PC-9 (cell line): Measurements from ENCODE around the gene TRAF4. TPM values are rescaled to one million over a fixed set of nuclear protein-coding genes. Genes with fewer than 3 reads are reported as not detected.
"Not testable (repeated sequence)": the region's sequence is repeated elsewhere in the genome, so short reads cannot be mapped to it uniquely, and the experiment has no call there.

Source experiments
- BruUV-seq: library from RNA; stranded (reverse); fragments of 400-500 nt; replicated peaks from 2 replicates; lab custom pipeline; 2021; lab: Mats Ljungman, UMichigan
- CTCF ChIA-PET: fragments of 300-600 bp; sonication (Branson Sonifier 250); formaldehyde crosslinking; loops from one replicate; lab custom pipeline; 2022; ENCODE audit warnings: antibody characterized with exemption; lab: Charles Lee
- POLR2A ChIA-PET: fragments of 300-600 bp; sonication (Branson Sonifier 250); formaldehyde crosslinking; loops from one replicate; lab custom pipeline; 2022; ENCODE audit warnings: antibody characterized with exemption; ENCODE audit not compliant: unreplicated experiment; lab: Charles Lee
- DNase-seq, 2 experiments: peaks; one replicate each; pipeline versions ENCODE4 v3.0.0 to v3.0.0-alpha.2; 2015 to 2022; ENCODE audit warnings: mixed read lengths in 1 of 2
- H2AFZ ChIP-seq: fragments of 200-600 bp; sonication (generic); 2 replicates; pipeline ENCODE4 v1.8.1; 2017; ENCODE audit warnings: antibody characterized with exemption
- H3F3A ChIP-seq: fragments of 200-600 bp; sonication (generic); 2 replicates; pipeline ENCODE4 v1.8.1; 2017; ENCODE audit warnings: antibody characterized with exemption, mild to moderate bottlenecking, low read depth; ENCODE audit not compliant: insufficient read depth
- H3K27ac ChIP-seq: fragments of 200-600 bp; sonication (generic); 2 replicates; pipeline ENCODE4 v1.6.1; 2016; ENCODE audit warnings: mixed run types
- H3K27me3 ChIP-seq: fragments of 200-600 bp; sonication (generic); 2 replicates; pipeline ENCODE4 v1.6.1; 2016; ENCODE audit warnings: low read depth, mixed run types; ENCODE audit not compliant: insufficient read depth
- H3K36me3 ChIP-seq: fragments of 200-600 bp; sonication (generic); 2 replicates; pipeline ENCODE4 v1.6.1; 2016; ENCODE audit warnings: low read depth, mixed run types
- H3K4me1 ChIP-seq: fragments of 200-600 bp; sonication (generic); replicated peaks from 2 replicates; pipeline ENCODE4 v1.6.1; 2016; ENCODE audit warnings: mixed run types; ENCODE audit not compliant: insufficient read depth
- H3K4me2 ChIP-seq: fragments of 200-600 bp; sonication (generic); 2 replicates; pipeline ENCODE4 v1.6.1; 2017; ENCODE audit warnings: mixed run types
- H3K4me3 ChIP-seq: fragments of 200-600 bp; sonication (generic); 2 replicates; pipeline ENCODE4 v1.6.1; 2016; ENCODE audit warnings: mixed run types
- H3K79me2 ChIP-seq: fragments of 200-600 bp; sonication (generic); 2 replicates; pipeline ENCODE4 v1.6.1; 2017; ENCODE audit warnings: low read depth, mixed run types
- H3K9me2 ChIP-seq: fragments of 200-600 bp; sonication (generic); 2 replicates; pipeline ENCODE4 v1.8.1; 2017; ENCODE audit warnings: mild to moderate bottlenecking; ENCODE audit not compliant: insufficient read depth
- H3K9me3 ChIP-seq: fragments of 200-600 bp; sonication (generic); 2 replicates; pipeline ENCODE4 v1.8.1; 2016; ENCODE audit warnings: low read depth; ENCODE audit not compliant: insufficient read depth
- H4K20me1 ChIP-seq: fragments of 200-600 bp; sonication (generic); 2 replicates; pipeline ENCODE4 v1.8.1; 2017; ENCODE audit not compliant: insufficient read depth
- EZH2 ChIP-seq: fragments of 200-600 bp; sonication (generic); IDR thresholded peaks from 2 replicates; pipeline ENCODE4 v1.8.0; 2017; ENCODE audit warnings: antibody characterized with exemption, low read depth
- intact Hi-C: fragments of 100-400 bp; cut with micrococcal nuclease; formaldehyde crosslinking; loops from one replicate; pipeline ENCODE4 v1.10.0; 2022; ENCODE audit not compliant: unreplicated experiment
- total RNA-seq: library from RNA; stranded (reverse); gene quantifications from 2 replicates; pipeline ENCODE4 v1.2.3, GENCODE V29; 2021
- TF ChIP-seq, protein P1 (sequence below): fragments of 200-600 bp; sonication (generic); conservative IDR thresholded peaks from 2 replicates; pipeline ENCODE4 v1.6.1; 2017; ENCODE audit warnings: mixed run types, antibody characterized with exemption, mild to moderate bottlenecking, moderate library complexity

Gene TRAF4
- total RNA-seq, 1 experiment from 2014 or later: 159 TPM

DNA sequence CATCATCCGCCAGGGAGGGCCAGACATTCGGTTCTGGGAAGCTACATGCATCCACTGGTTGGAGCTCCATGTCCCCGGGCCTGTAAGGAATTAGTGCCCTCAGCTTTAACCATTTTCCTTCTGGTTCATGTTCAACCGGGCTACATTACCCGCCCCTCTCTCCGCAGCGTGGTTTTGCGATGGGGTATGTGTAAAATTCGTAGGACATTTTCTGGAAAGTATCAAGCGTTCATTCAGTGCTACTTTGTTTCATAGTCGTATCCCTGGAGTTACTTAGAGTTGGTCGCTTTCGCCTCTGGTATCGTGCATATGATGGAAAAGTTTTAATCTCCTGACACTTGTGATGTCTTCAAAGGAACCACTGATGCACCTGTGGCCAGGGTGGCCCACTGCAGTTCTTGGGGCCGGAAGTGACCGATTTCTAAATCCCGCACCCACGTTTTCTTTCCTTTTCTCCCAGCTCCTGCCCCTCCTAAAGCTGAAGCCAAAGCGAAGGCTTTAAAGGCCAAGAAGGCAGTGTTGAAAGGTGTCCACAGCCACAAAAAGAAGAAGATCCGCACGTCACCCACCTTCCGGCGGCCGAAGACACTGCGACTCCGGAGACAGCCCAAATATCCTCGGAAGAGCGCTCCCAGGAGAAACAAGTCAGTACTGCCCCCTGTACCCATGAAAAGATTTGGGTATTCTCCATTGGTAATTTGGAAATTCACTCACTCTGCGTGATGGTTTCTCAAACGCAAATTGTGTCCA lies 23.4 kb upstream of the TRAF4 start:
- CTCF ChIA-PET: interaction anchor here (1.0 kb wide), 1 partner anchor 232 kb away, joined by 4 read pairs; no protein-coding TSS in a partner anchor
- peaks cover 36% of the 10 kb centered on the region for H3K36me3 ChIP-seq
- peak overlapping the region; percentile 87 for H3K4me3 ChIP-seq
- H3K27me3 ChIP-seq: no peaks in the 10 kb centered on the region
- BruUV-seq: TSS peak; percentile 62
- H3K4me2 ChIP-seq: peak overlapping the region; percentile 97
- H3K27ac ChIP-seq: peak overlapping the region; percentile 82
- peaks cover 80% of the 10 kb centered on the region for H3K79me2 ChIP-seq
- intact Hi-C loops: loop anchor here (10.0 kb wide), 1 partner anchor 394 kb away; no protein-coding TSS in a partner anchor
- H3F3A ChIP-seq: peaks cover 68% of the 10 kb centered on the region
- H3K9me2 ChIP-seq: no peaks in the 10 kb centered on the region
- POLR2A ChIA-PET: interaction anchor here (0.5 to 1.0 kb wide), 8 partner anchors 29 to 559 kb away, joined by 3 to 15 read pairs (median 4); partner anchors contain the start of gene PHF12
- DNase-seq: no peak
- H3K4me1 ChIP-seq: peaks cover 58% of the 10 kb centered on the region
- TF ChIP-seq, protein P1, sequence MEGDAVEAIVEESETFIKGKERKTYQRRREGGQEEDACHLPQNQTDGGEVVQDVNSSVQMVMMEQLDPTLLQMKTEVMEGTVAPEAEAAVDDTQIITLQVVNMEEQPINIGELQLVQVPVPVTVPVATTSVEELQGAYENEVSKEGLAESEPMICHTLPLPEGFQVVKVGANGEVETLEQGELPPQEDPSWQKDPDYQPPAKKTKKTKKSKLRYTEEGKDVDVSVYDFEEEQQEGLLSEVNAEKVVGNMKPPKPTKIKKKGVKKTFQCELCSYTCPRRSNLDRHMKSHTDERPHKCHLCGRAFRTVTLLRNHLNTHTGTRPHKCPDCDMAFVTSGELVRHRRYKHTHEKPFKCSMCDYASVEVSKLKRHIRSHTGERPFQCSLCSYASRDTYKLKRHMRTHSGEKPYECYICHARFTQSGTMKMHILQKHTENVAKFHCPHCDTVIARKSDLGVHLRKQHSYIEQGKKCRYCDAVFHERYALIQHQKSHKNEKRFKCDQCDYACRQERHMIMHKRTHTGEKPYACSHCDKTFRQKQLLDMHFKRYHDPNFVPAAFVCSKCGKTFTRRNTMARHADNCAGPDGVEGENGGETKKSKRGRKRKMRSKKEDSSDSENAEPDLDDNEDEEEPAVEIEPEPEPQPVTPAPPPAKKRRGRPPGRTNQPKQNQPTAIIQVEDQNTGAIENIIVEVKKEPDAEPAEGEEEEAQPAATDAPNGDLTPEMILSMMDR: no peak
- TF ChIP-seq EZH2: no peak
- H3K9me3 ChIP-seq: no peaks in the 10 kb centered on the region
- H4K20me1 ChIP-seq: peaks cover 44% of the 10 kb centered on the region
- no peak overlapping the region for H2AFZ ChIP-seq

DNA sequence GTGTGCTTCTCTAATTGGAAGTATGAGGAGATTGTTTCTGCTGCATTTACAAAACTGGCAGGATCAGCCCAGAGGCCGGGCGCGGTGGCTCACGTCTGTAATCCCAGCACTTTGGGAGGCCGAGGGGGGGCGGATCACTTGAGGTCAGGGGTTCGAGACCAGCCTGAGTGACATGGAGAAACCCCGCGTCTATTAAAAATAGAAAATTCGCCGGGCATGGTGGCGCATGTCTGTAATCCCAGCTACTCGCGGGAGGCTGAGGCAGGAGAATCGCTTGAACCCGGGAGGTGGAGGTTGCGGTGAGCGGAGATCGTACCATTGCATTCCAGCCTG lies 22.8 kb upstream of the TRAF4 start:
- H3K9me3 ChIP-seq, BruUV-seq, DNase-seq, H2AFZ ChIP-seq, H3K9me2 ChIP-seq, CTCF ChIA-PET, POLR2A ChIA-PET, H3K27me3 ChIP-seq: not testable (repeated sequence)
- peaks cover 52% of the 10 kb centered on the region for H3K4me1 ChIP-seq
- intact Hi-C loops: loop anchor here (10.0 kb wide), 1 partner anchor 394 kb away; no protein-coding TSS in a partner anchor
- peaks cover 44% of the 10 kb centered on the region for H4K20me1 ChIP-seq
- H3K36me3 ChIP-seq: peaks cover 36% of the 10 kb centered on the region
- H3F3A ChIP-seq: peaks cover 71% of the 10 kb centered on the region
- H3K27ac ChIP-seq: peak overlapping the region; percentile 82
- H3K79me2 ChIP-seq: peaks cover 78% of the 10 kb centered on the region
- peak overlapping the region; percentile 87 for H3K4me3 ChIP-seq
- peak overlapping the region; percentile 97 for H3K4me2 ChIP-seq

DNA sequence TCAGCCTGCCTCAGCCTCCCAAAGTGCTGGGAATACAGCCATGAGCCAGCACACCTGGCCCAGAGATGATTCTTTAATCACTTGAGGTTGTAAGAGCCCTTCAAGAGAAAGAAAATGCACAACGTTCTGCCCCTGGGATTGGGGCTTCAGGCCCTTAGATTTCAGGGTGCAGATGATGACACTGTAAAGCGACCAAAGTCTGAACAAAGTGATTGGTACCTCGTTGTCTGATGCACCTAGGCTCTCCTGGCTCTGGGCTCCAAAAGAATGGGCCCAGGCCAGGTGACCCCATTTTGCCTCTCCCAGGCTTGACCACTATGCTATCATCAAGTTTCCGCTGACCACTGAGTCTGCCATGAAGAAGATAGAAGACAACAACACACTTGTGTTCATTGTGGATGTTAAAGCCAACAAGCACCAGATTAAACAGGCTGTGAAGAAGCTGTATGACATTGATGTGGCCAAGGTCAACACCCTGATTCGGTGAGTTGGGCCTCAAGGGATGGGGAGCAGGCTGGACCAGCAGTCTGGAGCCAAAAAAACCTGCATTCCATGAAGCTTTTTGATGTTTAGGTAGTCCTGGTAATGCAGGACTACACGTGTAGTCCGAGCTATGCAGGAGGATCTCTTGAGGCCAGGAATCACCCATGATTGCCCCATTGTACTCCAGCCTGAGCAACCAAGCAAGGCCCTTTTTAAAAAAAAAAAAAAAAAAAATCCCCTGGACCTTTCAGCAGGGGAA lies 21.2 kb upstream of the TRAF4 start:
- H3K4me3 ChIP-seq: peak overlapping the region; percentile 87; the same call in 1 of the 2 replicates
- CTCF ChIA-PET: interaction anchor here (0.6 kb wide), 1 partner anchor 146 kb away, joined by 7 read pairs; the partner anchor contains the start of gene ALDOC
- H3F3A ChIP-seq: peaks cover 79% of the 10 kb centered on the region
- H3K36me3 ChIP-seq: peaks cover 36% of the 10 kb centered on the region
- H3K9me2 ChIP-seq: no peaks in the 10 kb centered on the region
- H3K4me1 ChIP-seq: peaks cover 49% of the 10 kb centered on the region
- TF ChIP-seq, protein P1: no peak
- TF ChIP-seq EZH2: no peak
- intact Hi-C loops: loop anchor here (10.0 kb wide), 1 partner anchor 392 kb away; no protein-coding TSS in a partner anchor
- POLR2A ChIA-PET: interaction anchor here (0.7 kb wide), 1 partner anchor 78 kb away, joined by 3 read pairs; no protein-coding TSS in a partner anchor
- peak overlapping the region; percentile 82 for H3K27ac ChIP-seq
- peaks cover 44% of the 10 kb centered on the region for H4K20me1 ChIP-seq
- no peak overlapping the region for H2AFZ ChIP-seq
- no peaks in the 10 kb centered on the region for H3K27me3 ChIP-seq
- H3K4me2 ChIP-seq: peak overlapping the region; percentile 97
- H3K9me3 ChIP-seq: no peaks in the 10 kb centered on the region
- DNase-seq: no peak
- H3K79me2 ChIP-seq: peaks cover 62% of the 10 kb centered on the region
- no TSS peak for BruUV-seq
